ENCODE data around the gene NUSAP1. TPM values are rescaled to one million over a fixed set of nuclear protein-coding genes. Genes with fewer than 3 reads are reported as not detected.
"Not testable (repeated sequence)": the region's sequence is repeated elsewhere in the genome, so short reads cannot be mapped to it uniquely, and the experiment has no call there.

NUSAP1 gene
- polyA plus RNA-seq, 2 of the 4 experiments (the other 2 are of a cell fraction) = 103 to 110 TPM

DNA sequence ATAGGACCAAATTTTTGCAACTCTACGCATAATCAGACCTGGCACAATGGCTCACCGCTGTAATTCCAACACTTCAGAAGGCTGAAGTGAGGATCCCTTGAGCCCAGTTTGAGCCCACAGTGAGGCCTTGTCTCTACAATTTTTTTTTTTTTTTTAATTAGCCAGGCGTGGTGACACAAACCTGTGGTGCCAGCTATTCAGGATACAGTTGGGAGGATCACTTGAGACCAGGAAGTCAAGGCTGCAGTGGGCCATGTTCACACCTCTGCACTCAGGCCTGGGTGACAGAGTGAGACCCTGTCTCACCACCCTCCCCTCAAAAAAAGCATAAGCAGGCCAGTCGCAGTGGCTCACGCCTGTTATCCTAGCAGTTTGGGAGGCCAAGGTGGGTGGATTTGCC is 25.0 kb upstream of the NUSAP1 start:
- no peaks in the 10 kb centered on the region for H3K9me3 ChIP-seq
- no peak for TF ChIP-seq FOSB (CRISPR knock-in tag; IDR thresholded peaks at IDR 0.05)
- no peak for TF ChIP-seq POLR2AphosphoS2 (conservative IDR thresholded peaks at IDR 0.05; ENCODE audit: low read length)
- TF ChIP-seq, protein P1, sequence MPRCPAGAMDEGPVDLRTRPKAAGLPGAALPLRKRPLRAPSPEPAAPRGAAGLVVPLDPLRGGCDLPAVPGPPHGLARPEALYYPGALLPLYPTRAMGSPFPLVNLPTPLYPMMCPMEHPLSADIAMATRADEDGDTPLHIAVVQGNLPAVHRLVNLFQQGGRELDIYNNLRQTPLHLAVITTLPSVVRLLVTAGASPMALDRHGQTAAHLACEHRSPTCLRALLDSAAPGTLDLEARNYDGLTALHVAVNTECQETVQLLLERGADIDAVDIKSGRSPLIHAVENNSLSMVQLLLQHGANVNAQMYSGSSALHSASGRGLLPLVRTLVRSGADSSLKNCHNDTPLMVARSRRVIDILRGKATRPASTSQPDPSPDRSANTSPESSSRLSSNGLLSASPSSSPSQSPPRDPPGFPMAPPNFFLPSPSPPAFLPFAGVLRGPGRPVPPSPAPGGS (IDR thresholded peaks at IDR 0.05) = no peak
- TF ChIP-seq, protein P2, sequence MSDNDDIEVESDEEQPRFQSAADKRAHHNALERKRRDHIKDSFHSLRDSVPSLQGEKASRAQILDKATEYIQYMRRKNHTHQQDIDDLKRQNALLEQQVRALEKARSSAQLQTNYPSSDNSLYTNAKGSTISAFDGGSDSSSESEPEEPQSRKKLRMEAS (IDR thresholded peaks at IDR 0.05) = no peak
- no peak for TF ChIP-seq SMC3 (IDR thresholded peaks at IDR 0.05)
- no peak for TF ChIP-seq ZNF302 (CRISPR knock-in tag; IDR thresholded peaks at IDR 0.05)
- TF ChIP-seq FOSL2 (IDR thresholded peaks at IDR 0.05) = no peak
- TF ChIP-seq FOSL2 (CRISPR knock-in tag; IDR thresholded peaks at IDR 0.05) = no peak
- no peak for TF ChIP-seq CBX8 (IDR thresholded peaks at IDR 0.05)
- TF ChIP-seq NR3C1 (IDR thresholded peaks at IDR 0.05) = no peak
- no peak for TF ChIP-seq RFX5 (IDR thresholded peaks at IDR 0.05)
- TF ChIP-seq RNF2 (IDR thresholded peaks at IDR 0.05; ENCODE audit: borderline replicate concordance, low read depth) = no peak
- CTCF ChIA-PET = interaction anchor here (0.6 kb wide), 1 partner anchor 134 kb away, joined by 4 read pairs; no protein-coding TSS in a partner anchor
- H3K4me3 ChIP-seq = no peak overlapping the region
- H3K4me1 ChIP-seq = peaks cover under 1% of the 10 kb centered on the region; the same call in 2 of the 3 replicates
- no peak overlapping the region for H3K27ac ChIP-seq
- H3K4me2 ChIP-seq = no peak overlapping the region
- ATAC-seq (no peak), DNase-seq (ENCODE audit: low read depth in 1 of 2, low spot score in 1 of 2) (no peak), FAIRE-seq (no peak)
- POLR2A ChIA-PET = no interaction called here
- 77% methylated on average over 5 of the region's 5 CpGs for WGBS (ENCODE audit: missing lambda C conversion rate)

DNA sequence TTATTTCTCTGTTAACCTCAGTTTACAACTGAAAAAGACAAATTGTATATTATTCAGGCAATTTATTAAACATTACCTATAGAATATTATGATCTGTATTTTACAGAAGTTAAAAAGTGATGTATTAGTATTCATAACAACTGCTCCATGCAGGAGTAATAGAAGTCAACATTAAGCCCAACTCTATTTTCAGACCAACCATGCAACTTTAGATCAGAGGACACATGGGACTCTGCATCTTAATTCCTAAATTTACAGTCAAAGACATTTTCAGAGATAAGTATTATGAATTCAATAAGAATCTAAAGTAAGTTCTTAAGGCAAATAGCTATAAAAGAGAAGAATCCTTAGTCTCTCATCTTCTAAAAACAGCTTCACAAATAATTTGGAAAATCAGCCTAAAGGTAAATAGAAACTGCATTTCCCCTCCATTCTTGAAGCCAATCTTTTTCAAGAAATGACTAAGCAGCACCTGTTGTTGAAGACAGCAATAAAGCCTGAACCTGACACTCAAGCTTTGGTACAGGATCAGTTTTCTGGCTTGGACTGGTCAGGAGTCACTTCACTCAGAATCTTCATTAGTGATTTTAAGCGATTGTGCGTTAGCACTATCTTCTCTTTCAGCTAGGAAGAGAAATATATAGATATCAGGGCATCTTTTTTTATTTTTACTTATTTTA is 23.3 kb upstream of the NUSAP1 start:
- Histone ChIP-seq H3K4me2 (no peak overlapping the region), H3K9me3 (no peaks in the 10 kb centered on the region), H3K27ac (no peak overlapping the region), H3K4me1 (peaks cover 7% of the 10 kb centered on the region), H3K4me3 (no peak overlapping the region)
- 100% methylated on average over 2 of the region's 2 CpGs for WGBS (ENCODE audit: missing lambda C conversion rate)
- POLR2A ChIA-PET = no interaction called here
- CTCF ChIA-PET = interaction anchor here (1.5 kb wide), 1 partner anchor 23 kb away, joined by 4 read pairs; the partner anchor contains the start of genes NUSAP1 and OIP5
- DNase-seq (ENCODE audit: low read depth in 1 of 2, low spot score in 1 of 2) (no peak), FAIRE-seq (no peak), ATAC-seq (no peak)
- TF ChIP-seq HOXB5 (CRISPR knock-in tag; IDR thresholded peaks at IDR 0.05) = no peak

DNA sequence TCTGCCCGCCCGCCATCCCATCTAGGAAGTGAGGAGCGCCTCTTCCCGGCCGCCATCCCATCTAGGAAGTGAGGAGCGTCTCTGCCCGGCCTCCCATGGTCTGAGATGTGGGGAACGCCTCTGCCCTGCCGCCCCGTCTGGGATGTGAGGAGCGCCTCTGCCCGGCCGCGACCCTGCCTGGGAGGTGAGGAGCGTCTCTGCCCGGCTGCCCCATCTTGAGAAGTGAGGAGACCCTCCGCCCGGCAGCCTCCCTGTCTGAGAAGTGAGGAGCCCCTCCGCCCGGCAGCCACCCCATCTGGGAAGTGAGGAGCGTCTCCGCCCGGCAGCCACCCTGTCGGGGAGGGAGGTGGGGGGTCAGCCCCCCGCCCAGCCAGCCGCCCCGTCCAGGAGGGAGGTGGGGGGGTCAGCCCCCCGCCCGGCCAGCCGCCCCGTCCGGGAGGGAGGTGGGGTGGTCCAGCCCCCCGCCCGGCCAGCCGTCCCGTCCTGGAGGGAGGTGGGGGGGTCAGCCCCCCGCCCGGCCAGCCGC is 11.8 kb upstream of the NUSAP1 start:
- WGBS (ENCODE audit: missing lambda C conversion rate) = 100% methylated on average over 3 of the region's 39 CpGs
- H3K9me3 ChIP-seq; H3K4me2 ChIP-seq; H3K4me3 ChIP-seq; DNase-seq (ENCODE audit: low read depth in 1 of 2, low spot score in 1 of 2); H3K4me1 ChIP-seq; POLR2A ChIA-PET; H3K27ac ChIP-seq; CTCF ChIA-PET; FAIRE-seq; ATAC-seq: not testable (repeated sequence)

DNA sequence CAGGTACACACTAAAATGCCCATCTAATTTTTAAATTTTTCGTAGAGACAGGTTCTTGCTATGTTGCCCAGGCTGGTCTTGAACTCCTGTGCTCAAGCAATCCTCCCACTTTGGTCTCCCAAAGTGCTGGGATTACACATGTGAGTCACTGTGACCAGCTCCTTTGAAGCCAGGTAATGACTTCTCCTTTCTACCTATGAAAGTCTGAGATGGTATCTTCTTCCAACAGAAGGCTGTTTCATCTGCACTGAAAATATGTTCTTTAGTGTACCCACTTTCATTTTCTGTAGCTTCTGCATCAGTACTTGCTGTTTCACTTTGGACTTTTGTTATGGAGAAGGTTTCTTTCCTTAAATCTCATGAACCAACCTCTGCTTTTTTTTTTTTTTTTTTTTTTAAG is 9.1 kb upstream of the NUSAP1 start:
- H3K4me2 ChIP-seq = no peak overlapping the region
- CTCF ChIA-PET = no interaction called here
- POLR2A ChIA-PET = interaction anchor here (1.4 kb wide), 1 partner anchor 9 kb away, joined by 3 read pairs; the partner anchor contains the start of gene OIP5
- FAIRE-seq (no peak), DNase-seq (ENCODE audit: low read depth in 1 of 2, low spot score in 1 of 2) (no peak), ATAC-seq (no peak)
- no peaks in the 10 kb centered on the region for H3K9me3 ChIP-seq
- H3K27ac ChIP-seq = no peak overlapping the region
- TF ChIP-seq SMC3 (IDR thresholded peaks at IDR 0.05) (no peak), RNF2 (IDR thresholded peaks at IDR 0.05; ENCODE audit: borderline replicate concordance, low read depth) (no peak), HOXB5 (CRISPR knock-in tag; IDR thresholded peaks at IDR 0.05) (no peak), ZFP36 (IDR thresholded peaks at IDR 0.05; ENCODE audit: borderline replicate concordance, partially characterized antibody) (no peak), POLR2A (IDR thresholded peaks at IDR 0.05; ENCODE audit: low read length) (no peak), NFE2L2 (conservative IDR thresholded peaks at IDR 0.05; ENCODE audit: low read length) (no peak), RAD21 (conservative IDR thresholded peaks at IDR 0.05 in 1 of 2, IDR thresholded peaks at IDR 0.05 in 1 of 2) (no peak)
- TF ChIP-seq, protein P3, sequence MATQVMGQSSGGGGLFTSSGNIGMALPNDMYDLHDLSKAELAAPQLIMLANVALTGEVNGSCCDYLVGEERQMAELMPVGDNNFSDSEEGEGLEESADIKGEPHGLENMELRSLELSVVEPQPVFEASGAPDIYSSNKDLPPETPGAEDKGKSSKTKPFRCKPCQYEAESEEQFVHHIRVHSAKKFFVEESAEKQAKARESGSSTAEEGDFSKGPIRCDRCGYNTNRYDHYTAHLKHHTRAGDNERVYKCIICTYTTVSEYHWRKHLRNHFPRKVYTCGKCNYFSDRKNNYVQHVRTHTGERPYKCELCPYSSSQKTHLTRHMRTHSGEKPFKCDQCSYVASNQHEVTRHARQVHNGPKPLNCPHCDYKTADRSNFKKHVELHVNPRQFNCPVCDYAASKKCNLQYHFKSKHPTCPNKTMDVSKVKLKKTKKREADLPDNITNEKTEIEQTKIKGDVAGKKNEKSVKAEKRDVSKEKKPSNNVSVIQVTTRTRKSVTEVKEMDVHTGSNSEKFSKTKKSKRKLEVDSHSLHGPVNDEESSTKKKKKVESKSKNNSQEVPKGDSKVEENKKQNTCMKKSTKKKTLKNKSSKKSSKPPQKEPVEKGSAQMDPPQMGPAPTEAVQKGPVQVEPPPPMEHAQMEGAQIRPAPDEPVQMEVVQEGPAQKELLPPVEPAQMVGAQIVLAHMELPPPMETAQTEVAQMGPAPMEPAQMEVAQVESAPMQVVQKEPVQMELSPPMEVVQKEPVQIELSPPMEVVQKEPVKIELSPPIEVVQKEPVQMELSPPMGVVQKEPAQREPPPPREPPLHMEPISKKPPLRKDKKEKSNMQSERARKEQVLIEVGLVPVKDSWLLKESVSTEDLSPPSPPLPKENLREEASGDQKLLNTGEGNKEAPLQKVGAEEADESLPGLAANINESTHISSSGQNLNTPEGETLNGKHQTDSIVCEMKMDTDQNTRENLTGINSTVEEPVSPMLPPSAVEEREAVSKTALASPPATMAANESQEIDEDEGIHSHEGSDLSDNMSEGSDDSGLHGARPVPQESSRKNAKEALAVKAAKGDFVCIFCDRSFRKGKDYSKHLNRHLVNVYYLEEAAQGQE (IDR thresholded peaks at IDR 0.05) = no peak
- 93% methylated on average over 1 of the region's 1 CpG for WGBS (ENCODE audit: missing lambda C conversion rate)
- H3K4me3 ChIP-seq = no peak overlapping the region
- H3K4me1 ChIP-seq = no peaks in the 10 kb centered on the region
